HG03457 (cell line): ENCODE data around the gene OR2T1.
A peak's percentile ranks its signal among the peaks of the same experiment; 100 is the strongest.
"Not testable (repeated sequence)": the region's sequence is repeated elsewhere in the genome, so short reads cannot be mapped to it uniquely, and the experiment has no call there.

ENCODE experiments used
- ATAC-seq: cut with Tn5 transposase; IDR thresholded peaks from one replicate; pipeline ENCODE4 v1.9.1; 2021; ENCODE audit warnings: moderate number of reproducible peaks; ENCODE audit not compliant: unreplicated experiment

The OR2T1 gene

GRCh38 chr1:248402748-248403147 is at the start of gene OR2T1:
TSS of gene OR2T1 (plus strand) at chr1:248403048. CDS start at chr1:248406148, 3,100 bp downstream.
- ATAC-seq: no peak

GRCh38 chr1:248359415-248359814 is 43.4 kb upstream of the OR2T1 start:
- ATAC-seq: no peak

GRCh38 chr1:248361121-248361715 is 41.6 kb upstream of the OR2T1 start, which contains the start of gene OR2T4:
TSS of gene OR2T4 (plus strand) at chr1:248361665. CDS start at chr1:248361665, 0 bp downstream.
- no peak for ATAC-seq

GRCh38 chr1:248366609-248367008 is 36.2 kb upstream of the OR2T1 start:
- ATAC-seq: no peak

GRCh38 chr1:248372394-248372793 is 30.5 kb upstream of the OR2T1 start:
- ATAC-seq: peak; percentile 74

GRCh38 chr1:248373761-248374160 is 29.1 kb upstream of the OR2T1 start:
- ATAC-seq: no peak

- ATAC-seq: no peak
Measured at GRCh38 chr1:248375446-248375845, 27.4 kb upstream of the OR2T1 start, which contains the start of gene OR2T6. TSS of gene OR2T6 (plus strand) at chr1:248375746. CDS start at chr1:248387609, 11,863 bp downstream.

GRCh38 chr1:248376916-248377315 is 25.9 kb upstream of the OR2T1 start:
- no peak for ATAC-seq

- ATAC-seq: no peak
Measured at GRCh38 chr1:248380854-248381253, 22.0 kb upstream of the OR2T1 start.

- no peak for ATAC-seq
Measured at GRCh38 chr1:248388426-248388825, 14.4 kb upstream of the OR2T1 start.

- ATAC-seq: no peak
Measured at GRCh38 chr1:248393050-248393449, 9.8 kb upstream of the OR2T1 start.

- ATAC-seq: no peak
Measured at GRCh38 chr1:248404024-248404423, 1.2 kb downstream of the OR2T1 start.

GRCh38 chr1:248406721-248407692 is 4.2 kb downstream of the OR2T1 start:
- no peak for ATAC-seq

- ATAC-seq: no peak
Measured at GRCh38 chr1:248416226-248416625, 13.4 kb downstream of the OR2T1 start.

- ATAC-seq: no peak
Measured at GRCh38 chr1:248417854-248418253, 15.0 kb downstream of the OR2T1 start.

GRCh38 chr1:248421384-248421783 is 18.5 kb downstream of the OR2T1 start:
- no peak for ATAC-seq

- ATAC-seq: peak; percentile 25
Measured at GRCh38 chr1:248427526-248428191, 24.8 kb downstream of the OR2T1 start.

- peak; percentile 81 for ATAC-seq
Measured at GRCh38 chr1:248428192-248428533, 25.3 kb downstream of the OR2T1 start.

GRCh38 chr1:248431683-248432082 is 28.8 kb downstream of the OR2T1 start:
- not testable (repeated sequence) for ATAC-seq

GRCh38 chr1:248432201-248432600 is 29.4 kb downstream of the OR2T1 start:
- peak; percentile 67 for ATAC-seq

GRCh38 chr1:248433811-248434415 is 31.1 kb downstream of the OR2T1 start:
- not testable (repeated sequence) for ATAC-seq
